ENCODE measurements around the gene RAB11FIP3. TPM values are rescaled to one million over a fixed set of nuclear protein-coding genes. Genes with fewer than 3 reads are reported as not detected.

The RAB11FIP3 gene
- total RNA-seq, 2 donors from 2014 or later, result 39.9 to 45.1 TPM

DNA sequence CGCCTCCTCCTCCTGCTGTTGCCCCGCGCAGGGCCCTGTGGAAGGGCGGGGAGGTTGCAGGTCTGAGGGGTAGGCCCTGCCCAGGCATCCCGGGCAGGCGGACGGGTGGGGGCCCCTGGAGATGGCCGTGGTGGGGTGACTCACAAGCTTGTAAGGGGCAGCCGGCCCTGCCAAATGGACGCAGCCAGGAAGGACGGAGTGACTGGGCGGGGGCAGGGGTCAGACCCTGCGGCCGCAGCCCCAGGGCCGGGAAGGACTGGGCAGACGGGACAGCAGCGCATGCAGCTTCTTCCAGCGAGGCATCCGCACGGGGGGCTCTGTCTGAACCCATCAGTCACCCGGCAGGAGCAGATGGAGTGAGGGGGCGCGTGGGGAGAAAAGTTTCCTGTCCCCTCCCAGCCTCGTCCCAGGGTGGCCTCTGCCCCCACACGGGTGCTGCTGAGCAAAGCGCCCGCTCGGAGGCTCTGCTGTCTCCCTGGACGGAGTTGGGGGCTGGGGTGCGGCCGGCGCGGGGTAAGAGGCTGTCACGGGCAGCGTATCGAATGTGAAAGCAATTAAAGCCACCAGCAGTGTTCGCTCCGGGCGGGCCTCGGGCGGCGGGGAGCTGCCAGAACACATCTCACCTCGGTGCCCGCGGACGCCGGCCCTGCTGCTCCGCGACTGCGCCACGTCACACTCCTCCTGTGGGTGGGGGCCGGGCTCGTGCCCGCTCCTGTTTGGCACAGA, 129.4 kb downstream of the RAB11FIP3 start:
- H3K36me3 Mint-ChIP-seq (ENCODE audit: low read depth), result no peaks in the 10 kb centered on the region
- no peak overlapping the region for H3K27ac Mint-ChIP-seq
- no peak for ATAC-seq

DNA sequence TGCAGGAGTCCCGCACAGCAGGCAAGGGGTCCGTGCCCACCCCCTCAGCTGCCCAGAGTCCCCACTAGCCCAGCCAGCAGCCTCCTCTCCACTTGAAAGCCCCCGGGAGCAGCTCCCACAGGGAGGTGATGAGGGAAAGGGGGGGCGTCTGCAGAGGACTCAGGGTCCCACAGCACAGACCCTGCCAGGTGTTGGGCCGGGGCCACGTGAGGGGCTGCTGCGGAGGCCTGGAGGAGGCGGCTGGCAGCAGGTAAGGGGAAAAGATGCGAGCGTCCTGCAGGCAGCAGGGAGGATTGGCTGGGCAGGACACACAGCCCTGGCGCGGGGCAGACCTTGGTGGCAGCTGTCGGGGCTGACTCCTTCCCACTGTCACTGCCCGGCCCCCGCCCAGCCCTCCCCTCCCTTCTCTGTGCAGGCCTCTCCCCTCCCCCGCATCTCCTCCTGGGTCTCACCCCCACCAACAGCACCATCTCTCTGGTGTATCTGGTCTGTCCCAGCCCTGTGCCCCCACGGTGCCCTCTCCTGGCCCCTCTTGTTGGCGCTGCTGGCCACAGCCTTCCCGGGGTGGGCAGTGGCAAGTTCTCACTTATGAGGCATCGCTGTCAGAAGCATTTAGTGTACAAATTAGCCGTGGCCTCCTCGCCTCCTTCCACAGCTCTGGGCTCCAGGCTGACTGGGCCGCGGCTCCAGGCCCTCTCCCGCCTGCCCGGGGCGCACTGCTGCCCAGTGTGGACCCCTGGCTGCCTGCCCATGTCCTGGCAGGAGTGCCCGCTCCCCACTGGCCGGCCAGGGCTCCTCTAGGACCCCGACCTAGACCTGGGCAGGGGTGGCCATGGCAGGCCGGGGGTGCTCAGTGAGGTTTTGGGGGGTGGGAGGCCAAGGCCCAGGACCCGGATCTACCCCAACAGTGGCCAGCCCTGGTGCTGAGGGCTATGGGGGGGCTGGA, 130.4 kb downstream of the RAB11FIP3 start:
- no peak for DNase-seq
- no peak overlapping the region for H3K27ac Mint-ChIP-seq
- ATAC-seq, result no peak
- H3K36me3 Mint-ChIP-seq (ENCODE audit: low read depth), result no peaks in the 10 kb centered on the region
- no peaks in the 10 kb centered on the region for H3K27me3 Mint-ChIP-seq
- H3K9me3 ChIP-seq (ENCODE audit: control insufficient read depth, low read length, poor library complexity, severe bottlenecking), result no peaks in the 10 kb centered on the region
- no peaks in the 10 kb centered on the region for H3K4me1 Mint-ChIP-seq
- no peak overlapping the region for H3K4me3 Mint-ChIP-seq

More for the DNA sequence above, 129.4 kb downstream of the RAB11FIP3 start:
- Mint-ChIP-seq H3K4me3 (no peak overlapping the region), H3K27me3 (no peaks in the 10 kb centered on the region), H3K4me1 (no peaks in the 10 kb centered on the region)
- DNase-seq, result no peak
- H3K9me3 ChIP-seq (ENCODE audit: control insufficient read depth, low read length, poor library complexity, severe bottlenecking), result no peaks in the 10 kb centered on the region

DNA sequence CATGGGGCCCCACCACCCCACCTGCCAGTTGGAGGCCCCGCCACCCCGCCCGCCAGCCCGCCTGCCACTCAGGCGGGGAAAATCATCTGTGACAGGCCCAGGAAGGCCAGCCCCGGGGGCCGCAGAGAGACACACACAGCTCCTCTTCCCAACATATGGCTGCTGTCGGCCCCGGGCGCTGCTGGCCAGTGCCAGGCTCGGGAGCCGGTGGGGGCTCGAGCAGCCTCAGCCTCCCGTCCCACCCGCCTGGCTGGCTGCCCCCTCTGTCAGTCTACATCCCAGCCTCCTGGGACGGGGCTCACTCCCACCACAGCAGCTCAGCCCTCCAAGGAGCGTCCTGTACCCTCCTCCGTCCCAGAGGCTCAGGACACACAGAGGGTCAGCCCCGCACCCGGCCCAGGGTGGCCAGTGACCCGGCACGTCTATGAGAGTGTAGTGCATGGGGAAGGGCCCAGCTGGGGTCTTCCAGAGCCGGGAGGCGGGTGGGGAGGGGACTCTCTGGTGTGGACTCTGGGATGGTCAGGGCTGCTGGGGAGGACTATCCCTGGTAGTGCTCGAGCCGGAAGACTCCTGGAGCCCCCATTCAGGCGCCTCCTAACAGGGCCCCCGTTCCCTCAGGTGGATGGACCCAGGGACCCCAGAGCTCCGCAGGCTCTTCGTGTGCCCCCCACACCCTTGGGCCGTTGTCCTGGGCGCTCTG, 131.2 kb downstream of the RAB11FIP3 start:
- H3K27ac Mint-ChIP-seq, result no peak overlapping the region

DNA sequence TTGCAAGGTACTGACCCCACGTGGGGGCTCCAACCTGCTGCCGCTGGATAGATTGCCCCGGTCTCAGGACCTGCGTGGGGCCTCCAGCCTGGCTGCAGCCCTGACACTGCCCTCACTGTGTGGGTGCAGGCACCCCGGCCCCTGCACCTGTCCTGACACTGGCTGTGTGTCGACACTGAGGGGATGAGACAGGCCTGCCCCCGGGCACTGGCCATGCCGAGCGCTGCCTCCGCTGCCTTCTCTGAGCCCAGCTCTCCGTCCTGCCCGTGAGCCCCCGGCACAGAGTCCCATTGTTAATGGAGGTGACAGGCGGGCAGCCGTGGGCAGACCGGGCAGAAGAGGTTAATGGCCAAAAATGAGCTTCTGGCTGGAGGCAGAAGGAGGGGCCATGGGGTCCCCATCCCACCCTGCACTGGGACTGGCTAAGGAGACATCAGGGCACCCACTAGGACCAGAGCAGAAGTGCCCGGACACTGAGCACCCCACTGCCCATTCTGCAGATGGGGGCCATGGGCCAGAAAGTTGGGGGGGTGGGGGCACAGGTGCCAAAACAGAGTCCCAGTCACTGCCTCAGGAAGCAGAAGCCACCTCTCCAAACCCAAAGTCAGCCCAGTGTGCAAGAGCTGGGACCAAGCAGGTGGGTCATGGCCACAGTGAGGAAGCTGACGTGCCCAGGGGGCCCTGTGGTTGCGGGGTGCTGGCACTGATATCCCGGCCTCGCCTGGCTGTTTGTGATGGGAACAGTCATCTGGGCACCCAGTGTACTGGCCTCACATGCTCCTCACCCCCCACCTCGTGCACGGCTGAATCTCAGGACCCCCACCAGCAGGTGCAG, 132.2 kb downstream of the RAB11FIP3 start:
- Mint-ChIP-seq H3K4me1 (no peaks in the 10 kb centered on the region), H3K36me3 (ENCODE audit: low read depth) (no peaks in the 10 kb centered on the region), H3K27ac (no peak overlapping the region), H3K4me3 (no peak overlapping the region), H3K27me3 (no peaks in the 10 kb centered on the region)
- no peaks in the 10 kb centered on the region for H3K9me3 ChIP-seq (ENCODE audit: control insufficient read depth, low read length, poor library complexity, severe bottlenecking)
- ATAC-seq (no peak), DNase-seq (no peak)

More for the DNA sequence above, 131.2 kb downstream of the RAB11FIP3 start:
- Mint-ChIP-seq H3K27me3 (no peaks in the 10 kb centered on the region), H3K36me3 (ENCODE audit: low read depth) (no peaks in the 10 kb centered on the region), H3K4me3 (no peak overlapping the region), H3K4me1 (no peaks in the 10 kb centered on the region)
- ATAC-seq (no peak), DNase-seq (no peak)
- no peaks in the 10 kb centered on the region for H3K9me3 ChIP-seq (ENCODE audit: control insufficient read depth, low read length, poor library complexity, severe bottlenecking)

DNA sequence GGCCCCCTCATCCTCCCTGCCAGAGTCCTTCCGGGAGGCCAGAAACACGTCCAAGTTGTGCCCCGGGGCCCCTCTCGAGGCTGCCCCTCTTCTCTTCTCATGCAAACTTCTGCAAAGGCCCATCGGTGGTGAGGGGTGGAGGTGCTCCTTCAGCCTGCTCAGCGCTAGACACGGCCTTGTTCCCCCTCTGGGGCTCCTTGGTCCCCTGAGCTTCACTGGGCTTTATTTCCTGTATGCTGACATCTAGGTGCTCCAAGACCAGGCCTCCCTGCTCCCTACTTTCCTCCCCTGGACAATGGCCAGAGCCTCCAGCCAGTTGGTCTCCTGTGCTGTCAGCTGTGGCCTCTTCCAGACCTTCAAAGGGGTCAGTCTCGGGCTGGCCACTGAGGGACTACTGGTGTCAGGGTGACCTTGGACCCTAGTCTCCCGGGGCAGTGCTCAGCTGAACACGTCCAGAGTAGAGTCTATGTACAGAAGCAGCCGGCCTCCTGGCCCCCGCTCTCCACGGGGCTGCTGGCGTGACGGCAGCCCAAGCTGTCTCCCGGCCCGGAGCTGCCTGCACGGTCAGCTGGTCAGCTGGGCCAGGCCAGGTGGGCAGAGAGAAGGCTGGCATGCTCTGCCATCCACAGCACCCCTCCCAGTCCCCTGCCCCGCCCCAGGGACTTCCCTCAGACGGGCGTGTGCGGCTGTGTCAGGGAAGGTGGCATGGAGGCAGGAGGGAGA, 133.0 kb downstream of the RAB11FIP3 start:
- DNase-seq, result no peak
- no peak for ATAC-seq
- Mint-ChIP-seq H3K4me3 (no peak overlapping the region), H3K27me3 (no peaks in the 10 kb centered on the region), H3K4me1 (no peaks in the 10 kb centered on the region), H3K27ac (no peak overlapping the region), H3K36me3 (ENCODE audit: low read depth) (no peaks in the 10 kb centered on the region)
- no peaks in the 10 kb centered on the region for H3K9me3 ChIP-seq (ENCODE audit: control insufficient read depth, low read length, poor library complexity, severe bottlenecking)

DNA sequence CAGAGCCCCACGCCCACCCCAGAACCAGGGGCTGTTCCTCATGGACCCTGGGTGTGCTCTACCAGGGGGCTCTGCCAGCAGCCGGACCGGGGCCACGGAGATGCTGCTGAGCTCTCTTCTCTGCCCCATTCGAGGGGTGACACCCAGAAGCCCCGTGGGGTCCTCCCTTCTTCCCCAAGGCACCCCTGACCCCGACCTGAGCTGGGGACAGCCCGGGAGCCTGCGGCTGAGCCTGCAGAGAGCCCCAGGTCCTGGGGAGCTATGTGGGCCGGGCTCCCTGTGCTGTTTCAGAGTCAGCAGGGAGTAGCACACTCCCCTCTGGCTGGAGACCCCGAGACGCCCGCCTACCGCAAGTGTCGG, 133.6 kb downstream of the RAB11FIP3 start:
- Mint-ChIP-seq H3K27me3 (no peaks in the 10 kb centered on the region), H3K36me3 (ENCODE audit: low read depth) (no peaks in the 10 kb centered on the region), H3K4me3 (no peak overlapping the region), H3K27ac (no peak overlapping the region), H3K4me1 (no peaks in the 10 kb centered on the region)
- no peak for DNase-seq
- no peak for ATAC-seq
- H3K9me3 ChIP-seq (ENCODE audit: control insufficient read depth, low read length, poor library complexity, severe bottlenecking), result no peaks in the 10 kb centered on the region

DNA sequence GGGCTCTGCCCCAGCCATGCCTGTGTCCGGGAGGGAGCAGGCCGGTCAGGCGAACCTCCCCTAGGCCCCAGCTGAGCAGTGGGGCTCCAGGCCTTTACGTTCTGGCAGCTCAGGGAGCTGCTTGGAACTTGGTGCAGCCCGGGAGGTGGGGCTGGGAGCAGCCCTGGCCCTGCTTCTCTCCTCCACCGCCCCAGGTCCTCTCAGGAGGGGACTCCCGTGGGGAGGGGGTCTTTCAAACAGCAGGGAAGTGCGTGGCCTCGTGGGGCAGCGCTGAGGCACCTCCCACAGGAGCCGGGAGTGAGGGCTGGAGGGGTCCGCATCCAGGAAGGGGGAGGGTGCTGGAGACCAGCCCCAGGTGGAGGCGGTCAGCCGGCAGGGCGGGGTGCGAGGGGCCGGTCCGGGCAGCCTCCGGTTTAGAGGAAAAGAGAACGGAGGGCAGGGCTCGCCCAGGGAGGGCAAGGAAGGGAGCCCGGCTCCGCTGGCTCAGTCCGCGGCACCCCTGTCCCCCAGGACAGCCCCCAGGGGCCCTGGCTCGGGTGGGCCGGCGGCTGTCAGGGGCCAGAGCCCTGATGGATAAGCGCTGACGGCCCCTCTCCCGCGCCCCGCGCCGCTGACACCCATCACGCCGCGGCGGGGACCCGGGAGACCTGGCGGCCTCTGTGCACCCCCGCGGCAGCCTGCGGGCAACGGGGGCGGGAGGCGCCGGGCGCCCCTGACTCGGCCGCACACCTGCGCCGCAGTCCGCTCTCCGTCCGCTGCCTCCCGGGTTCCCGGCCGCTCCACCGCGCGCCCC, 134.2 kb downstream of the RAB11FIP3 start:
- Mint-ChIP-seq H3K4me3 (peak overlapping the region; percentile 31), H3K4me1 (no peaks in the 10 kb centered on the region), H3K27ac (no peak overlapping the region), H3K36me3 (ENCODE audit: low read depth) (no peaks in the 10 kb centered on the region), H3K27me3 (no peaks in the 10 kb centered on the region)
- no peaks in the 10 kb centered on the region for H3K9me3 ChIP-seq (ENCODE audit: control insufficient read depth, low read length, poor library complexity, severe bottlenecking)
- DNase-seq (no peak), ATAC-seq (no peak)

DNA sequence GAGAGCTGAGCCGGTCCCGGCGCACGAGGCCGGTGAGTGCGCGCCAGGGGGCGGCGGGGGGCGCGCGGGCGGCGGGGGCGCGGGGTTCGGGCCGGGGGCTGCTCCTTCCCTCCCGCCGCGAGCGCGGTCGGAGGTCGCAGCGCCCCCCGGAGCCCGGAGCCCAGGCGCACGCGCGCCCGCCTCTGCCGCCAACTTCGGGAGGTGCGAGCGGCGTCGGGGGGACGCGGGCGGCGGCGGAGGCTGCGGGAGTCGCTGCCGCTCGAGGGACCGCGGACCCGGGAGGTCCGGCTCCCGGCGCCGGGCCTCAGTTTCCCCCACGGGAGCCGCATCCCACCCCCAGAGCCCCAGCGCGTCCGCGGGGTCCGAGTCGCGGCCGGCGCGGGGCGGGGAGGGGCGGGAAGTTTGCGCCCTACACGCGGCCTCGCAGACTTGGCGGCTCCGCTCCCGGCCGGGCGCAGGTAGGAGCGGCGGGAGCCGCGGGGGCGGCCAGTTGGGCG, 134.8 kb downstream of the RAB11FIP3 start, which contains the start of gene PRR35:
TSS of gene PRR35 (plus strand) at position 191 of the 497 bp plus-strand sequence. CDS start 2,901 bp downstream, outside the sequence.
- no peaks in the 10 kb centered on the region for H3K4me1 Mint-ChIP-seq
- no peak for ATAC-seq
- no peaks in the 10 kb centered on the region for H3K27me3 Mint-ChIP-seq
- no peaks in the 10 kb centered on the region for H3K36me3 Mint-ChIP-seq (ENCODE audit: low read depth)
- H3K27ac Mint-ChIP-seq, result no peak within 1 kb of the TSS
- no peak for DNase-seq
- H3K4me3 Mint-ChIP-seq, result peak within 1 kb of the TSS; percentile 31
- no peaks in the 10 kb centered on the region for H3K9me3 ChIP-seq (ENCODE audit: control insufficient read depth, low read length, poor library complexity, severe bottlenecking)

DNA sequence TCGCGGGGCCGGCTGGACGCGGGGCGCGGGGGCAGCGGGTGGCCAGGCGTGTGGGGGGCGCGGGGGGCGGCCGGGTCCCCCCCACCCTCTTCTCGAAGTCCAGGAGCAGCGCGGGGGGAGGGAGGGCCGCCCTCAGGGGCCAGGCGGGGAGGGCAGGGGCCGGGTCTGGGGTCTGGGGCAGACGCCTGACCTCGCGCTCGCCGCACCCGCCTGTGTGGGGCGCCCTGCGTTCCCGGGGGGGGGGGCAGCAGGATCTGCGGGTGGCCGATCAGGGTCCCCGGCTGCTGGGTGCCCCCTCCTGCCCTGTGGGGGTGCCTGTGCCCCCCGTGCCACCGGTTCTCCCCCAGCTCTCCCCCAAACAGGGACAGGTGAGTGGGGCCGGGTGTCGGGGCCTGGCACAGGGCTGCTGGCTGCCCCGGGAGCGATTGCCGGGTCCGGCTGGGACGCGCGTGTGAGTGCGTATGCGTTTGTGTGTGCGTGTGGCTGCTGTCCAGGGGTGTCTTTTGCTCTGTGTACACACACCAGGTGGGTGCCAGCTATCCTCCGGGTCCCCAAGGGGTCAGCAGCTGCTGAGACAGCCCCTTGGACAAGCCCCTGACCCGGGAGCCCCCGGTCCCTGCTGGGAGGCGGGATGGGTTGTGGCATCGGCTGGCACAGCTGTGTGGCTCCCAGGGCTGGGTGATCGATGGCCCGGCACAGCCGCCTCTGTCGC, 135.4 kb downstream of the RAB11FIP3 start:
- H3K9me3 ChIP-seq (ENCODE audit: control insufficient read depth, low read length, poor library complexity, severe bottlenecking), result no peaks in the 10 kb centered on the region
- no peaks in the 10 kb centered on the region for H3K4me1 Mint-ChIP-seq
- no peaks in the 10 kb centered on the region for H3K27me3 Mint-ChIP-seq
- H3K27ac Mint-ChIP-seq, result no peak overlapping the region
- DNase-seq (no peak), ATAC-seq (no peak)
- H3K36me3 Mint-ChIP-seq (ENCODE audit: low read depth), result no peaks in the 10 kb centered on the region
- H3K4me3 Mint-ChIP-seq, result no peak overlapping the region

DNA sequence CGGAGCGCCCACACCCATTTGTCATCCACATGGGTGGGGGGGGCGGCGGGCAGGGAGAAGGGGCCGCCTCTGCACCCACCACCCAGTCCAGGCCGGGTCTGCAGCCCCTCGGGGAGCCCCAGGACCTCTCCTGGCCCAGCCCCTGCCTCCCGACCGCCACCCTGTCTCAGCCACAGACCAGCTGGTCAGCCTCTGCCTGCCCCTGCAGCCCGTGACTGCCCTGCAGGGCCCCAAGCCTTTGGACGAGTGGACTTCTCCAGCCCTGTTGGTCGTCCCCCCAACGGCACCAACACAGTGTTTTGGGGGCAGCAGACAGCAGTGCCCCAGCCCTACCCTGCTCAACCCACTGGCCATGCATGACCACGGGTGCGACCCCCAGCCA, 136.0 kb downstream of the RAB11FIP3 start:
- Mint-ChIP-seq H3K27me3 (no peaks in the 10 kb centered on the region), H3K27ac (no peak overlapping the region), H3K4me1 (peaks cover under 1% of the 10 kb centered on the region), H3K36me3 (ENCODE audit: low read depth) (no peaks in the 10 kb centered on the region), H3K4me3 (no peak overlapping the region)
- no peaks in the 10 kb centered on the region for H3K9me3 ChIP-seq (ENCODE audit: control insufficient read depth, low read length, poor library complexity, severe bottlenecking)
- DNase-seq (no peak), ATAC-seq (no peak)

All from T-helper 17 cell (primary cell).